H7 (cell line): Measurements from ENCODE around the gene REV3L. TPM values are rescaled to one million over a fixed set of nuclear protein-coding genes. Genes with fewer than 3 reads are reported as not detected.
"Not testable (repeated sequence)": the region's sequence is repeated elsewhere in the genome, so short reads cannot be mapped to it uniquely, and the experiment has no call there.

Source experiments
- DNase-seq: peaks from one replicate; pipeline ENCODE4 v3.0.0; 2012
- H3K27me3 ChIP-seq: 2 replicates; pipeline ENCODE4 v1.6.0; 2011; ENCODE audit warnings: mild to moderate bottlenecking, low read length; ENCODE audit not compliant: control insufficient read depth, insufficient read depth
- H3K36me3 ChIP-seq: replicated peaks from 2 replicates; pipeline ENCODE4 v1.5.1; 2011; ENCODE audit warnings: low read length; ENCODE audit not compliant: control insufficient read depth, insufficient read depth
- H3K4me3 ChIP-seq: 2 replicates; pipeline ENCODE4 v1.5.1; 2011; ENCODE audit warnings: low read depth, mild to moderate bottlenecking, control low read depth, low read length, moderate library complexity; ENCODE audit not compliant: insufficient read depth
- total RNA-seq: library from RNA; depleted of rRNA; stranded (reverse); fragments of >200 nt; shearing (Covaris generic); gene quantifications from 2 replicates; pipeline ENCODE4 v1.2.3, GENCODE V29; 2014; rRNA removed

The REV3L gene
- total RNA-seq, 1 experiment from 2014 or later, result 2.1 TPM

DNA sequence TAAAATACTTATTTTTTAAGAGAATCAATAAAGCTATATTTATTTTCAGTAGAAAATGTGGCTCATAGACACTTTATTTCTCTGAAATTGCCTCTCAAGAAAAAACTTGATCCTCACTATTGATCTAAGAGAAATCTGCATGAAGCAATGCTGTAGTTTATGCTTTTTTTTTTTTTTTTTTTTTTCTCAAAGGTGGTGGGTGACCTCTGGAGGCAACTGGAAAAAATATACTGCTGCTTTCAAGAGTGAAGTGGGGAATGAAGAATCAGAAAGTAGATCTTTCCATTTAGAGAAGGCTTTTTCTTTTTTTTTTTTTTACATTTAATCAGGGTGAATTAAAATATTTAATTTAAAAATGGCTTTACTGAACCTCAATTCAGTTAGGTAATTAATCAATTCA lies 226.4 kb downstream of the REV3L start:
- H3K27me3 ChIP-seq, result no peaks in the 10 kb centered on the region
- H3K36me3 ChIP-seq, result no peaks in the 10 kb centered on the region
- no peak overlapping the region for H3K4me3 ChIP-seq
- no peak for DNase-seq

DNA sequence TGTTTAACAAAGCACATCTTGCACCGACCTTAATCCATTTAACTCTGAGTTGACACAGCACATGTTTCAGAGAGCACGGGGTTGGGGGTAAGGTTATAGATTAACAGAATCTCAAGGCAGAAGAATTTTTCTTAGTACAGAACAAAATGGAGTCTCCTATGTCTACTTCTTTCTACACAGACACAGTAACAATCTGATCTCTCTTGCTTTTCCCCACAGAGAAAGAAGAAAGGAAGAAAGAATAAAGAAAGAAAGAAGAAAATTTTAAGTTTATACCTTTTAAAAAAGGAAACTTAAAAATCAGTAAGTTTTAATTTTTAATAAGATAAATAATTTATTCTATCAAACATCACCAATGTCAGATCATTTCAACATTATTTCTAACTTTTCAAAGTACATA lies 227.2 kb downstream of the REV3L start:
- not testable (repeated sequence) for H3K27me3 ChIP-seq, H3K36me3 ChIP-seq, DNase-seq, H3K4me3 ChIP-seq

DNA sequence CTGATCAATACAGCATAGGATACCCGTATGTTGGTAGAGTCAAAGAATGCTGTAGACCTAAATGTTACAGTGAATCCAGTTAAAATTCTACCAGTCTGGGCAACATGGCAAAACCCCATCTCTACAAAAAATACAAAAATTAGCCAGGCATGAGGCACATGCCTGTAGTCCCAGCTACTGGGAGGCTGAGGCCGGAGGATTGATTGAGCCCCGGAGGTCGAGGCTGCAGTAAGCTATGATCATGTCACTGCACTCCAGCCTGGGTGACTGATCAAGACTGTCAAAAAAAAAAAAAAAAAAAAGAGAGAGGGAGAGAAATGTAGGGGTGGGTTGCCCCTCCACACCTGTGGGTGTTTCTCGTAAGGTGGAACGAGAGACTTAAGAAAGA lies 228.2 kb downstream of the REV3L start:
- DNase-seq, result no peak
- no peaks in the 10 kb centered on the region for H3K36me3 ChIP-seq
- no peak overlapping the region for H3K4me3 ChIP-seq
- H3K27me3 ChIP-seq, result no peaks in the 10 kb centered on the region

DNA sequence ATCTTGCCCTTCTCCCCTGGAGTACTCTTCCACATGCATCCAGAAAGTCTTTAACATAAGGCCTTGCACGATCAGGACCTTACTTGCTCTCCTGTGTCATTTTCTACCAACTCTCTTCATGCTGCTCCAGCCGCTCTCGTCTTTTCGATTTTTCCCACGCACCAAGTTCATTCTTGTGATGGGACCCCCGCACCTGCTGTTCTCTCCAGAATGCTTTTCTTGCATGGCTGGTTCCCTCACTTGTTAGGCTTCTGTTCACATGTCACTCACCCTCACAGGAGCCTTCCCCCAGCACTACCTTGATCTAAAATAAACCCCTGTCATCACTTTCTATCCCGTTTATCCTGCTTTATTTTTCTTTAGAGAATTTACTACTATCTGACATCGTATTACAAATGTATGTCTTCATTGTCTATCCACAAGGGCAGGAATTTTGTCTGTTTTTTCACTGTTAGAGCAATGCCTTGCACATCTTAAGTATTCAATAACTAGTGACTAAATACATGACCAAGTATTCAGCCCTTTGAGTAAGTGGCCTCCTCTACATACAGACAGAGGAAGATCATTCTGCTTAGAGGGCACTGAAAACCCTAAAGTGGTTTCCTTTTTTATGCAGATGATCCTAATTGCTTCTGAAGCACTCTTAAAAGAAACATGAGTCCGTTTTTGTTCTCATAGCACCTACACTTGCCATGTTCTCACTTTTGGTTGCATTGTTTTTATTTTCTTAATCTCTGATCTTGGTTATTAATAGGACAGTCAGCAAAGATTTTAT lies 228.8 kb downstream of the REV3L start:
- no peaks in the 10 kb centered on the region for H3K36me3 ChIP-seq
- no peak for DNase-seq
- no peaks in the 10 kb centered on the region for H3K27me3 ChIP-seq
- H3K4me3 ChIP-seq, result no peak overlapping the region

DNA sequence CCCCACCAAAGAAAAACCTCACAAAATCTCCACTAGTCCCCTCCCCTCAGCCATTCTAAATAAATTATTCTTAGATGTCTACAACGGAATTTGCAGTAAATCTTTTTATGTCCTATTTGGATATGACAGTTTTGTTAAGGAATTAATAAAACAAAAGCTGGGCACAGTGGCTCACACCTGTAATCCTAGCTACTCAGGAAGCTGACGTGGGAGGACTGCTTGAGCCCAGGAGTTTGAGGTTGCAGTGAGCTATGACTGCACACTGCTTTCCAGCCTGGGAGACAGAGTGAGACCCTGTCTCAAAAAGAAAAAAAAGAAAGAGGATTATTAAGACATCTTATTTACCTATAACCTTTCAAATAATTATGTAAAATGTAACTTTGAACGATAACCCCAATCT lies 230.3 kb downstream of the REV3L start:
- H3K27me3 ChIP-seq, result no peaks in the 10 kb centered on the region
- H3K36me3 ChIP-seq, result no peaks in the 10 kb centered on the region
- H3K4me3 ChIP-seq, result no peak overlapping the region
- DNase-seq, result no peak

DNA sequence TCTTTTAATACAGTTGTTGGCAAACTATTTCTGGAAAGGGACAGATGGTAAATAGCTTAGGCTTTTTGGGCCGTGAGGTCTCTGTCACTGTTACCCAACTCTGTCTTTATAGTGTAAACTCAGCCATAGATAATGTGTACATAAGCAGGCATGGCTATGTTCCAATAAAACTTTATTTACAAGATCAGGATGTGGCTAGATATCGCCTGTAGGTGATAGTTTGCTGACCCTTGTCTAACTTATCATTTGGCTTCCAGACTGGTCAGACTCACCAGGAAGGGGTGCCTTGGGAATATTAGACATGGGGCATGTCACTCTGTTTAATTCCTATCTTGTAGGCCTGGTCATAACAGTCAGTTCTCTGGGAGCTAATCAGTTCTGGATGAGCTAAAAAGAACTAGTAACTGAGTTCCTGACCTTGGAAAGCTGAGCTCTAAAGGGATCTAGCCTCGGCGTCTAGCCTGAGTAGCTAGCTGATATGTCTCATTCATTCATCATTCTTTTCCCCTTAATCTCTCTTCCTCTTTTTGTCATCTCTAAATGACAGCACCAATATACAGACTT lies 232.1 kb downstream of the REV3L start:
- no peak overlapping the region for H3K4me3 ChIP-seq
- no peaks in the 10 kb centered on the region for H3K36me3 ChIP-seq
- DNase-seq, result no peak
- H3K27me3 ChIP-seq, result no peaks in the 10 kb centered on the region

Other genes starting within 250 kb of the REV3L start
- 24.1 and 46.7 TPM in 2 replicates for gene TRAF3IP2, start 122.7 kb upstream of the REV3L start, total RNA-seq